GM21381 (cell line): ENCODE results near the gene TAF11L6.
"Not testable (repeated sequence)": the region's sequence is repeated elsewhere in the genome, so short reads cannot be mapped to it uniquely, and the experiment has no call there.

Source experiments
- ATAC-seq: cut with Tn5 transposase; IDR thresholded peaks from one replicate; pipeline ENCODE4 v1.9.1; 2021; ENCODE audit warnings: mild to moderate bottlenecking, moderate library complexity; ENCODE audit not compliant: unreplicated experiment

Gene TAF11L6

DNA sequence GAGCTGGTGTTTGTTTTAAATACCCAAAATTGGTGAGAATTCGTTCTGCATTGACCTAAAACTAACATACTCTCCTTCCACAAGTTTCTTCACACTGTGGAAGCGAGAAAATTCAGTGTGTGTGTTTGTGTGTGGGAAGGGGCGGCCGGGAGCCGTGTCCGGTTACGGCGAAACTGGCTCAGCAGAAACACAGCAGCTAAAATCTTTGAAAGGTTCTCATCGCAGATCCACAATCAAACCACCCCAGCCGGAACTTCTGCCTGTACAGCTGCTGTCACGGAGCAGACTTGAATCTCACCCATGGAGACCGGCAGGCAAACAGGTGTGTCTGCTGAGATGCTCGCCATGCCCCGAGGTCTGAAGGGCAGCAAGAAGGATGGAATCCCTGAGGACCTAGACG, at the start of gene TAF11L6:
TAF11L6 (plus strand) TSS at position 301 of the 400 bp plus-strand sequence.
- ATAC-seq: not testable (repeated sequence)

DNA sequence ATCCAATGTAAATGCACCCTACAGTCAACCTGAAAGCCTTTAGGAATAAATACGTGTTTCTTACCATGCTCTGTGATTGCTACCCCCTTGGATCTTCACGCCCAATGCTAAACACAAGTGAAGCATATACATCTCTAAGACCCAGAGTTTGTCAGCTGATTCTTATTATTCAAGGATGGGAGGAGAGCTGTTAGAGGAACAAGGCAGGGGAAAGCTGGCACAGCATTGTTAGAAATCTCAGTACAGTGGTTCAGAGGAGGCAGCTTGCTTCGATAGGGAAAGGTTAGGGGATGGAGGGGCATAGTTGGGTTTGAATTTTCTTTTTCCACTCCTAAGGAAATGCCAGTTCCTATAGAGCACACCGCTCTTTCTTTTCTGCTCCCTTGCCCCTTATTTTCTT, 47.1 kb upstream of the TAF11L6 start:
- no peak for ATAC-seq

DNA sequence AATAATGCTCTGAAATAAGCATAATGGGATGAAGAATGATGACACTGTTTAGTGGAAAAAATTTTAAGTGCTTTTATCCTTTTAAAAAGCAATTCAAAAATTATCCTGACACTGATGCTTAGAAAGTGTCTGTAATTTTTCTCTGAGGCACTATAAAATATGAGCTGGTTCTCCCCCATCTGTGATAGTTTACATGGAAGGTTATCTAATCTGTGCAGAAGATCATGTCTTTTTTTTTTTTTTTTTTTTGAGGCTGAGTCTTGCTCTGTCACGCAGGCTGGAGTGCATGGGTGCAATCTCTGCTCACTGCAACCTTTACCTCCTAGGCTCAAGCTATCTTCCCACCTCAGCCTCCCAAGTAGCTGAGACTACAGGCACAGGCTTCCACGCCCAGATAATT, 45.7 kb upstream of the TAF11L6 start:
- ATAC-seq: no peak

DNA sequence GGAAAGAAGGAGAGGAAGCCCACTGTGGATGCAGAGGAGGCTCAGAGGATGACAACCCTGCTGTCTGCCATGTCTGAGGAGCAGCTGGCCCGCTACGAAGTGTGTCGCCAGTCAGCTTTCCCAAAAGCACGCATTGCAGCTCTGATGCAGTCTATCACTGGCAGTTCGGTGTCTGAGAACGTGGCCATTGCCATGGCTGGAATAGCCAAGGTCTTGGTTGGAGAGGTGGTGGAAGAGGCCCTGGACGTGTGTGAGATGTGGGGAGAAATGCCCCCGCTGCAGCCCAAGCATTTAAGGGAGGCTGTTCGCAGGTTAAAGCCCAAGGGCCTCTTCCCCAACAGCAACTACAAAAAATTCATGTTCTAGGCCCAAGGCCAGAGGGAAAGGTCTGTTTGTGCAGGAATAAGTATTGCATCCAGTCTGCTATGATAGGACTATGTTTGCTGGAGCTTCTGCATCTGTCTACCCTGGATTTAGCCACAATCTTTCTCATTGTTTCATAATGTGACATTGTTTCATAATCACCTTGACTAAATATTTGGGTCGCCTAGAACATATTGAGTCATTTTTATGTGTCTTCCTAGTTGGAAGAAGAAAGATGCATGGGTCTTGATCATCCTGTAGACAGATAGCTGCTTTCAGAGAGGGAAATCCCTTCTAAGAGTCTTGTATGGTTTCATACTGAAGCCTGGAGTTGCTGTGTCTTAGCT, 41.9 kb upstream of the TAF11L6 start:
- not testable (repeated sequence) for ATAC-seq

DNA sequence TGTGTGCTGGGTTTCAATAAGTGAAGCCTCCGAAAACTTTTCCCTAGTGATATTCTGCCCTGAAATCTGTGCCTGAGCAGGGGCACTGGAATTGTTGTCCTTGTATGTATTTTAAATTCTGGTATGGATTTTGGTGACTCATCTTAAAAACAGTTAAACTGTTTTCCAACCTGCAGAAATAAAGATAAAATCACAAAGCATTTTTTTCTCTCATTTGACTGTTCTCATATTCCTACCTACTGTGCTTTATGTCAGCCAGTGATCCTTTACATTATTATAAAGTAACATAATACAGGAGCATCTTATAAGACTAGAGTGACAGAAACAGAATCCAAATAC, 41.3 kb upstream of the TAF11L6 start:
- no peak for ATAC-seq

DNA sequence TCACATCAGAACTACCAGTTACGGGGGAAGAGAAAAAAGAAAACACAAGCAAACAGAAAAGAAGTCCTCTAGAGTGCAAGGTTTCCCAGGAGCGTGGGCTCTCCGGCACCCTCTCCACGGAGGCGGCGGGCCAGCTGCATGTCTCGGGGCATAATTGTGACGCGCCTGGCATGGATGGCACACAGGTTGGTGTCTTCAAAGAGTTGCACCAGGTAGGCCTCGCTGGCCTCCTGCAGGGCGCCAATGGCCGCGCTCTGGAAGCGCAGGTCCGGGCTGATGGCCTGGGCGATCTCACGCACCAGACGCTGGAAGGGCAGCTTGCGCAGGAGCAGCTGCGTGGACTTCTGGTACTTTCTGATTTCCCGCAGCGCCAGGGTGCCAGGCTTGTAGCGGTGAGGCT, 37.2 kb upstream of the TAF11L6 start:
- ATAC-seq: not testable (repeated sequence)

DNA sequence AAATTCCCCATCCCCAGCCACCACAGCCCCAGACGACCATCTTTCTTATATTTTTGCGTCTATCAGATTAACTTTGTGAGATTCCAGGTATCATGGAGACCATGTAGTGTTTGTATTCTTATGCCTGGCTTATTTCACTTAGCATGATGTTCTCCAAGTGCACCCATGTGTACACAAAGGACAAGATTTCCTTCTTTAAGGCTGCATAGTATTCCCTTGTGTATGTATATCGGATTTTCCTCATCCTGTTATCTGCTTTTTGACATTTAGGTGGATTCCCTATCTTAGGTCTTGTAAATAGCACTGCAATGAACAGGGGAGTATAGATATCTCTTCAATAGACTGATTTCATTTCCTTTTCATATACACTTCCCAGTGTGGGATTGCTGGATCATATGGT, 35.7 kb upstream of the TAF11L6 start:
- ATAC-seq: no peak

DNA sequence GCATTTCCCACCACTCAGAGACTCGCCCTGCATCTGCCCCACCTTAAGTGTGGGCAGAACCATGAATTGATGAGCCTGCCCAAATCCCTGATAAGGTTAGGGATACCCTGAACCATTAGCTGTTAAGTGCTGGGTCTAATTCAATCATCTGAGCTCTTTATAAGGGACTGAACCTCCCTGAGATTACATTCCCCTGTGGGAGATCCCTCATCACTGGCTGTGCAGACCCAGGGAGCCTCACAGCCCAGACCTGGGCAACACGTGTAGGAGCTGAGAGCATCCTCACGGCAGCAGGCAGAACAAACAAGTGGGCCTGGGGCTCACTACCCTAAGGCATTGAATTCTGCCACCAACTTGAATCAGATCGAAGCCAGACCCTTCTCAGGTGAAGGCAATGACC, 31.0 kb upstream of the TAF11L6 start:
- no peak for ATAC-seq

DNA sequence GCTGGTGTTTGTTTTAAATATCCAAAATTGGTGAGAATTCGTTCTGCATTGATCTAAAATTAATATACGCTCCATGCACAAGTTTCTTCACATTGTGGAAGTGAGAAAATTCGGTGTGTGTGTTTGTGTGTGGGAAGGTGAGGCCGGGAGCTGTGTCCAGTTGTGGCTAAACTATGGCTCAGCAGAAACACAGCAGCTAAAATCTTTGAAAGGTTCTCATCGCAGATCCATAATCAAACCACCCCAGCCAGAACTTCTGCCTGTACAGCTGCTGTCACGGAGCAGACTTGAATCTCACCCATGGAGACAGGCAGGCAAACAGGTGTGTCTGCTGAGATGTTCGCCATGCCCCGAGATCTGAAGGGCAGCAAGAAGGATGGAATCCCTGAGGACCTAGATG, 30.5 kb upstream of the TAF11L6 start, which contains the start of gene TAF11L2:
TAF11L2 (plus strand) TSS at position 301 of the 400 bp plus-strand sequence.
- ATAC-seq: not testable (repeated sequence)

DNA sequence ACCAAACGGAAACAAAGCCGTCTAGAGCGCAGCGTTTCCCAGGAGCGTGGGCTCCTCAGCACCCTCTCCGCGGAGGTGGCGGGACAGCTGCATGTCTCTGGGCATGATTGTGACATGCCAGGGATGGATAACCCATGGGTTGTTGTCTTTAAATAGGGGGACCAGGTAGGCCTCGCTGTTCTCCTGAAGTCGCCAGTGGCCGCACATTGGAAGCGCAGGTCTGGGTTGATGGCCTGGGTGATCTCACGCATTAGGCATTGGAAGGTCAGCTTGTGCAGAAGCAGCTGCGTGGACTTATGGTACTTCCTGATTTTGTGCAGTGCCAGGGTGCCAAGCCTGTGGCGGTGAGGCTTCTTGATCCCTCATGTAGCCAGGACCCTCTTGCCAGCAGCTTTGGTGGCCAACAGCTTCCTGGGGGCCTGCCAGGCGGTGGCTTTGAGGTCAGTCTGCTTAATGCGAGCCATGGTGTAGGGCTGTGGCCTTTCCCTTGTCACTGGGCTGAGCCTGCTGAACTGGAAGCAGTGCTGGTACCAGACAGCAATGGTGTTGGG, 16.6 kb upstream of the TAF11L6 start:
- ATAC-seq: no peak

DNA sequence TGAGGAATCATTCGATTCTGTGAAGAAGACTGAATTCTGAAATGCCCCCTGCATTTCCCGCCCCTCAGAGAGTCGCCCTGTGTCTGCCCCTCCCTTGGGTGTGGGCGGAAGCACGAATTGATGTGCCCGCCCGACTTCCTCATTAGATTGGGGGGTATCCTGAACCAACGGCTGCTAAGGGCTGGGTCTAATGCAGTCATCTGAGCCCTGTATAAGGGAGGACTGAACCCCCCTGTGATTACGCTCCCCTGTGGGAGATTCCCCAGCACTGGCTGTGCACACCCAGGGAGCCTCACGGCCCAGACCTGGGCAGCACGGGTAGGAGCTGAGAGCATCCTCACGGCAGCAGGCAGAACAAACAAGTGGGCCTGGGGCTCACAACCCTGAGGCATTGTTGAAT, 10.9 kb upstream of the TAF11L6 start:
- not testable (repeated sequence) for ATAC-seq

DNA sequence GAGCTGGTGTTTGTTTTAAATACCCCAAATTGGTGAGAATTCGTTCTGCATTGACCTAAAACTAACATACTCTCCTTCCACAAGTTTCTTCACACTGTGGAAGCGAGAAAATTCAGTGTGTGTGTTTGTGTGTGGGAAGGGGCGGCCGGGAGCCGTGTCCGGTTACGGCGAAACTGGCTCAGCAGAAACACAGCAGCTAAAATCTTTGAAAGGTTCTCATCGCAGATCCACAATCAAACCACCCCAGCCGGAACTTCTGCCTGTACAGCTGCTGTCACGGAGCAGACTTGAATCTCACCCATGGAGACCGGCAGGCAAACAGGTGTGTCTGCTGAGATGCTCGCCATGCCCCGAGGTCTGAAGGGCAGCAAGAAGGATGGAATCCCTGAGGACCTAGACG, 10.4 kb upstream of the TAF11L6 start, which contains the start of gene TAF11L3:
TAF11L3 (plus strand) TSS at position 301 of the 400 bp plus-strand sequence.
- ATAC-seq: not testable (repeated sequence)

DNA sequence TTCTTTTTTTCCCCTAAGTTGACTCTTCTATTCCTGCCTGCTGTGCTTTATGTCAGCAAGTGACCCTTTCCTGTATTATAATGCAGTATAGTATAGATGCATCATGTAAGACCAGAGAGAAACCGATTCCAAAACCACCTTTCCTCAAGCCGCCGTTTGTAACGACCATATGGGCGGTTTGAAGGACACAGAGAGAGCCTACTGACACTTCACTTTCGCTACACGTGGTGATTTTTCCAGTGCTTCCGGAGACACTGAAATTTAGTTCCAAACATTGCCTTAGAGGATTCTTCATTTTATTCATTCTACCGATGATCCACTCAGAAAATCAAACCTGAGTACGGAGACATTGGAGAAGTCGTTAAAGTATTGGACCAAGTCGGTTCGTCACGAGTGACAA, 9.0 kb upstream of the TAF11L6 start:
- ATAC-seq: not testable (repeated sequence)

DNA sequence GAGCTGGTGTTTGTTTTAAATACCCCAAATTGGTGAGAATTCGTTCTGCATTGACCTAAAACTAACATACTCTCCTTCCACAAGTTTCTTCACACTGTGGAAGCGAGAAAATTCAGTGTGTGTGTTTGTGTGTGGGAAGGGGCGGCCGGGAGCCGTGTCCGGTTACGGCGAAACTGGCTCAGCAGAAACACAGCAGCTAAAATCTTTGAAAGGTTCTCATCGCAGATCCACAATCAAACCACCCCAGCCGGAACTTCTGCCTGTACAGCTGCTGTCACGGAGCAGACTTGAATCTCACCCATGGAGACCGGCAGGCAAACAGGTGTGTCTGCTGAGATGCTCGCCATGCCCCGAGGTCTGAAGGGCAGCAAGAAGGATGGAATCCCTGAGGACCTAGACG, 7.0 kb upstream of the TAF11L6 start, which contains the start of gene TAF11L4:
TAF11L4 (plus strand) TSS at position 301 of the 400 bp plus-strand sequence.
- not testable (repeated sequence) for ATAC-seq

DNA sequence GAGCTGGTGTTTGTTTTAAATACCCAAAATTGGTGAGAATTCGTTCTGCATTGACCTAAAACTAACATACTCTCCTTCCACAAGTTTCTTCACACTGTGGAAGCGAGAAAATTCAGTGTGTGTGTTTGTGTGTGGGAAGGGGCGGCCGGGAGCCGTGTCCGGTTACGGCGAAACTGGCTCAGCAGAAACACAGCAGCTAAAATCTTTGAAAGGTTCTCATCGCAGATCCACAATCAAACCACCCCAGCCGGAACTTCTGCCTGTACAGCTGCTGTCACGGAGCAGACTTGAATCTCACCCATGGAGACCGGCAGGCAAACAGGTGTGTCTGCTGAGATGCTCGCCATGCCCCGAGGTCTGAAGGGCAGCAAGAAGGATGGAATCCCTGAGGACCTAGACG, 3.5 kb upstream of the TAF11L6 start, which contains the start of gene TAF11L5:
TAF11L5 (plus strand) TSS at position 301 of the 400 bp plus-strand sequence.
- ATAC-seq: not testable (repeated sequence)

DNA sequence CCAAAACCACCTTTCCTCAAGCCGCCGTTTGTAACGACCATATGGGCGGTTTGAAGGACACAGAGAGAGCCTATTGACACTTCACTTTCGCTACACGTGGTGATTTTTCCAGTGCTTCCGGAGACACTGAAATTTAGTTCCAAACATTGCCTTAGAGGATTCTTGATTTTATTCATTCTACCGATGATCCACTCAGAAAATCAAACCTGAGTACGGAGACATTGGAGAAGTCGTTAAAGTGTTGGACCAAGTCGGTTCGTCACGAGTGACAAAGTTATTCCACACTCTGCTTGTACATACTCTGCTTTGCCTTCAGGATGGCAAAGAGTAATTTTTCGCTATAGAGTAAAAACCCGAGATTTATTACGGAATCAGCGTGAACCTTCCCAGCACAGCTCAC, 2.0 kb upstream of the TAF11L6 start:
- ATAC-seq: not testable (repeated sequence)
